NB4 (cell line): ENCODE data around the gene KMT2C.
"Not testable (repeated sequence)": the region's sequence is repeated elsewhere in the genome, so short reads cannot be mapped to it uniquely, and the experiment has no call there.

Experiments
- DNase-seq: peaks from one replicate; pipeline ENCODE4 v3.0.0; 2010; ENCODE audit warnings: low read depth
- H3K4me3 ChIP-seq: one replicate; pipeline ENCODE4 v1.5.1; 2011; ENCODE audit warnings: mild to moderate bottlenecking, low read depth, low read length, moderate library complexity
- MYC ChIP-seq: IDR thresholded peaks from 2 replicates; pipeline ENCODE4 v1.6.1; 2011; ENCODE audit warnings: low read depth, low read length
- POLR2A ChIP-seq: IDR thresholded peaks from 2 replicates; pipeline ENCODE4 v1.6.1; 2011; ENCODE audit warnings: mild to moderate bottlenecking; ENCODE audit not compliant: insufficient read length; ENCODE audit errors: extremely low read depth
- TF ChIP-seq, protein P1 (sequence below): IDR thresholded peaks from one replicate; pipeline ENCODE4 v1.5.1; 2012; ENCODE audit warnings: low read depth, low read length
- TF ChIP-seq, protein P2 (sequence below): IDR thresholded peaks from 2 replicates; pipeline ENCODE4 v1.6.1; 2011; ENCODE audit warnings: low read depth, low read length

KMT2C gene

DNA sequence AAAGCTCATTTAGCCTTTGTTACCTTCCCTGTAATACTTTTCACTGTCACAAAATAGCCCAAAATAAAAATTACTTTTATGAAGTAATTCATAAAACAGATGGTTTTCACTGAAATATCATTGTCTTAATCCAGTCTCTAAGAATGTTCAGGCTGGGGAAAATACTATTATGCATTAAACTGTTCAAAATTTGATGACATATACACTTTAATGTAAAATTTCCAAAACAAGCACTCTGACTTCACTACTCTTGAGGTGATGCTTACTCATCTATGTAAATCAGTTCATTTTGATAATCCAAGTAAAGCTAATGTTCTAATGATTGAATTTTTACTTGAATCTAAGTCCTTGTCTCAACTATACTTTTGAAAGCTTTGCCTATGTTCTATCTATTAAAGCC lies 127.9 kb downstream of the KMT2C start:
- H3K4me3 ChIP-seq: no peak overlapping the region
- TF ChIP-seq, protein P1, sequence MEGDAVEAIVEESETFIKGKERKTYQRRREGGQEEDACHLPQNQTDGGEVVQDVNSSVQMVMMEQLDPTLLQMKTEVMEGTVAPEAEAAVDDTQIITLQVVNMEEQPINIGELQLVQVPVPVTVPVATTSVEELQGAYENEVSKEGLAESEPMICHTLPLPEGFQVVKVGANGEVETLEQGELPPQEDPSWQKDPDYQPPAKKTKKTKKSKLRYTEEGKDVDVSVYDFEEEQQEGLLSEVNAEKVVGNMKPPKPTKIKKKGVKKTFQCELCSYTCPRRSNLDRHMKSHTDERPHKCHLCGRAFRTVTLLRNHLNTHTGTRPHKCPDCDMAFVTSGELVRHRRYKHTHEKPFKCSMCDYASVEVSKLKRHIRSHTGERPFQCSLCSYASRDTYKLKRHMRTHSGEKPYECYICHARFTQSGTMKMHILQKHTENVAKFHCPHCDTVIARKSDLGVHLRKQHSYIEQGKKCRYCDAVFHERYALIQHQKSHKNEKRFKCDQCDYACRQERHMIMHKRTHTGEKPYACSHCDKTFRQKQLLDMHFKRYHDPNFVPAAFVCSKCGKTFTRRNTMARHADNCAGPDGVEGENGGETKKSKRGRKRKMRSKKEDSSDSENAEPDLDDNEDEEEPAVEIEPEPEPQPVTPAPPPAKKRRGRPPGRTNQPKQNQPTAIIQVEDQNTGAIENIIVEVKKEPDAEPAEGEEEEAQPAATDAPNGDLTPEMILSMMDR: no peak
- TF ChIP-seq, protein P2, sequence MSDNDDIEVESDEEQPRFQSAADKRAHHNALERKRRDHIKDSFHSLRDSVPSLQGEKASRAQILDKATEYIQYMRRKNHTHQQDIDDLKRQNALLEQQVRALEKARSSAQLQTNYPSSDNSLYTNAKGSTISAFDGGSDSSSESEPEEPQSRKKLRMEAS: no peak
- TF ChIP-seq MYC: no peak
- no peak for TF ChIP-seq POLR2A
- no peak for DNase-seq

DNA sequence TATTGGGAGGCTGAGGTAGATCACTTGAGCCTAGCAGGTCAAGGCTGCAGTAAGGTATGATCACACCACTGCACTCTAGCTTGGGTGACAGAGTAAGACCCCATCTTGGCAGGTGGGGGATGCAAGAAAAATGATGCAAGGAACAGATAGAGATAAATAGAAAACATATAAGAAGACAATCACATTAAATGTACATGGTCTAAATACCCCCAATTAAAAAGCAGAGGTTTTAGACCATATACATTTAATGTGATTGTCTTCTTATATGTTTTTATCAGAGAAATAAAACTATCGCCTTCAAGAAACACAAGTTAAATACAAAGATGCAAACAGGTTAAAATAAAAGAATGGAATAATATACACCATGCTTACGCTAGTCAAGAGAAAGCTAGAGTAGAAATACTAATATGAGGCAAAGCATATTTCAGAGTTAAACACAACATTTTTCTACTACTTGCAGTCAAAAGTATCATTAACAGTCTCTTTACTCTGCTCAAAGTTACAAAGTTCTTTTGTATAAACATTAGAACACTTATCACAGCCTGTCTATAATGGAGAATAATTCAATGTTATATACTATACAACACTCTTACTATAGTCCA lies 136.2 kb downstream of the KMT2C start:
- not testable (repeated sequence) for H3K4me3 ChIP-seq, DNase-seq

DNA sequence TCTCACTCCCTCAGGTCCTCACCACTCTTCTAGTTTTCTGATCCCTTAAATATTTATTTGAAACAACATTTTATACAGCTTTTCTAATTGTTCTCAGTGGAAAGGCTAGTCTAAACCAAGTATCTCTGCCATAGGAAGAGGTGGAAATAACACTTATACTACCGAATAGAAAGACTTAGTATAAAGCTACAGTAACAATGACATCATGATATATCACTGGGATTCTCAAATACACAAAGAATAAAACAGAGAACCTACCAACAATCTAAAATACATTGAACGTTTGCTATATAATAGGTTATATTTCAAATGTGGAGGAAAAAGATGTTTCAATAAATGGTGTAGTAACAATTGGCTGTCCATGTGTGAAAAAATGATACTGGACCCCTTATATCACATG lies 142.9 kb downstream of the KMT2C start:
- no peak for TF ChIP-seq POLR2A
- TF ChIP-seq, protein P1: no peak
- TF ChIP-seq MYC: no peak
- TF ChIP-seq, protein P2: no peak
- DNase-seq: no peak
- no peak overlapping the region for H3K4me3 ChIP-seq

DNA sequence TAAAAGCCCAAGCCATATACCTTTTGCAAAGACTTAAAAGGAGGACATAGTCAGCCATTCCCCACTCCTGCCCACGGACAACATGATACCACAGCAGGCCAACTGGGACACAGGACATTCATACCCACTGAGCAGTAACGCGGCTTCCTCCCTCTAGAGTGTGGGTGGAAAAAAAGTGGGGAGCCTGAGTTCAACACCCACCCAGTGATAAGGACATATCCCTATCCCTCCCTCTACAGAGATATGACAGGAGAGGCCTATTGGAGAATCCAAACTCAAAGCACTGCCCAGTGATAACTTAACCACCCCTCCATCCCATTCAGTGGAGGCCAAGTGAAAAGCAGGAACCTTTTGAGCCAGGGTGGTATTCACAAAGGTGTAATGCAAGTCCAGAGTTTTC lies 148.8 kb downstream of the KMT2C start:
- not testable (repeated sequence) for H3K4me3 ChIP-seq

DNA sequence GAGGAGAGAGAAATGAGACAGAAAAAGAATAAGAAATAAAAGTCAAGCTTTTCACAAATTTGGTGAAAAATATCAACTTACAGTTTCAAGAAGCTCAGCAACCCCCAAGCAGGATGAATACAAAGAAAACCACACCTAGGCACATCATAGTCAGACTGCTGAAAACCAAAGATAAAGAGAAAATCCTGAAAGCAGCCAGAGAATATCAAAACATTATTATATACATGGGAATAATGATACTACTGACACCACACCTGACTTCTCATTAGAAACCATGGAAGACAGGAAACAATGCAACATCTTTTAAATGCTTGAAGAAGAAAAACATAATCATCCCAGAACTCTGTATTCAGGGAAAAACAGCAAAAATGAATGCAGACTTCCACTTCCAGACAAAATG lies 149.6 kb downstream of the KMT2C start:
- DNase-seq, H3K4me3 ChIP-seq: not testable (repeated sequence)

More for the DNA sequence above, 148.8 kb downstream of the KMT2C start:
- not testable (repeated sequence) for DNase-seq

DNA sequence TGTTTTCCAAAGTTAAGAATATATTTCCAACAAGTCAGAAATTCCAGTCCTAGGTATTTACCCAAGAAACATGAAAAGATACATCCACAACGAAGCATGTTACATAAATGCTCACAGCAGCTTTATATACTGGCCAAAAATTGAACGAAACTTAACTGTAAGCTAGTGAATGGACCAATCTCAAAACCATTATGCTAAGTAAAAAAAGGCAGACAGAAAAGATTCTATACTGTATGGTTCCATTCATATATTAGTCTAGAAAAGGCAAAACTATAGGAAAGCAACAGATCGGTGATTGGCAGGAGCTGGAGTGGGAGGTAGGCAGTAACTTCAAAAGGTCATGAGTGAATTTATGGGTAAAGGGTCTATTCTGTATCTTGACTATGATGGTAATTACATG lies 150.8 kb downstream of the KMT2C start:
- H3K4me3 ChIP-seq, DNase-seq: not testable (repeated sequence)

DNA sequence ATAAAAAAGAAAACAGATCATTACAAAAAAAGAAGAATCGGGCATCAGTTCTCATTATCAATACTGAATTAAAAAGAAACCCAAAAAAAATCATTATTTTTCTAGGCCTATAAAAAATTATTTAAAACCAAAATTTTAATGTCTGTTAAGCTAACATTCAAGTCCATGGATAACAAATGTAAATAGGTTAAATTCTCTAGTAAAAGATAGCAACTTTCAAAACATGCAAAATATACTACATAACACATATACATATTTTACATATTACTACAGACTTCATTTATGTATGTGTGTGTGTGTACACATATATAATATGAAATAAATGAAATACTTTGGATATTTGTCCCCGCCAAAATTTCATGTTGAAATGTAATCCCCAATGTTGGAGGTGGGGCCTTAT lies 158.1 kb downstream of the KMT2C start:
- H3K4me3 ChIP-seq, DNase-seq: not testable (repeated sequence)

DNA sequence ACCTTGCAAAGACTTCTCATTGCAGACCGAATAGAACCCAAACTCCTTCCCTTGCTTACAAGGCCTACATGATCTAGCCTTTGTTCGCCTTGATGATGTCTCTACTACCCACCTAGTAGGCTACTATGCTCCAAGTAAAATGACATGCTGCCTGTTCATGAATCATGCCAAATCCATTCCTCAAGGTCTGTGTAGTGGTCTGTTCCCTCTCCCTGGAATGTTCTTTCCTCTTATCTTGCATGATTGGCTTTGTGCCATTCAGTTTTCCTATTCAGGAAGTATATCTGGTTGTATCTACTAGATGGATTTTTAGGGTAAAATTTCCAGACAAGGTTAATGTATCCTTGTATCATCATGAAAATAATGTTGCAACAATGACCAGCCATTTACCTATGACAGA lies 165.4 kb downstream of the KMT2C start:
- not testable (repeated sequence) for H3K4me3 ChIP-seq, DNase-seq

DNA sequence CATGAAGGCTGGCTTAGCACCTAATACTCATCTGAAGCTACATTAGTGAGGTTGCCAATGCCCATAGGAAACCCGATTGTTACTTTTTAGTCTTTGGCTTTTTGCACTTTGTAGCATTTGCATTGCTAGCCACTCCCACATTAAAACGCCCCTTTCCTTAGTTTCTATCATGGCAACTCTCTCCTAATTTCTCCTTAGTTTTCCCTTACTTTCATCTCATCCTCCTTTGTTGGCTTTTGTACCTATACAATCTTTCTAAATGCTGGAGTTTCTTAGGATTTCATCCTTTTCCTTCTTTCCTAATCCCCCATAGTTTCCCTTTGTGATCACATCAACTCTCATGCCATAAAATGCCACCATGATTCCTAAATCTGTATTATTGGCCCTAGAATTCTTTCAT lies 168.9 kb downstream of the KMT2C start:
- DNase-seq, H3K4me3 ChIP-seq: not testable (repeated sequence)

DNA sequence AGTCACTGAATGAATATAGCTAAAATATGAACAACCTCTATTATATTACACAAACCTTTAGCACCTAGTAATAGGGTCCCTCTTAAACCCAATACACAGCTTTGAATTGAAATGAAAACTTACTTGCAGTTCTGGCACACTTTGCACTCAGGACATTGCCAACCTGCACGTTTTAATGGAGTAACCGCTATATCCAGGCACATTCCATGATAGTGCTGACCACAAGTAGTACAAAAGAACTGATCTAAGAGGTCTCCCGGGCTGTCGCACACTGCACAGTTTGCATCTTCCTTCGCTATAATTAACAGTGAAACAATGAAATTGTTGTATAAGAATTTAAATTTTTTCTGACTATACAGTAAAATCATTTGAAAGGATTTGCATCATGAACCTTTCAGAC lies 170.9 kb downstream of the KMT2C start:
- H3K4me3 ChIP-seq, DNase-seq: not testable (repeated sequence)

DNA sequence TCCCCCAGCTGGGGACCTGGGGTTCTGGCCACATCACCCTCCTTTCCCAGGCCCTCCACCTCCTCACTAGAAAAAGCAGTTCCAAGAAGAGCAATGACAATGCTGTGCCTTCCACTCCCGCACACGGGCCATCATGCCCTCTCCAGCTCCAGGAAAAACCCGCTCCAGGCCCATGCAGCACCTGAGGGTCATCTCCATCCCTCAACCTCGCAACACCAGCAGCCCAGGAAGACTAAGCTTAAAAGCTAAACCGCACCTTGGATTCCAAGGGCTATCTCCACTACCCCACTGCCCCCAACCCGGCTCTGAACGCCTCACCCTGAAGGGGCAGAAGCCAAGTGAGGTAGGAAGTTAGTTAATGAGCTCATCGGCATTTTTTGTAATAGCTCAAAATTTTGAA lies 173.7 kb downstream of the KMT2C start:
- DNase-seq, H3K4me3 ChIP-seq: not testable (repeated sequence)

DNA sequence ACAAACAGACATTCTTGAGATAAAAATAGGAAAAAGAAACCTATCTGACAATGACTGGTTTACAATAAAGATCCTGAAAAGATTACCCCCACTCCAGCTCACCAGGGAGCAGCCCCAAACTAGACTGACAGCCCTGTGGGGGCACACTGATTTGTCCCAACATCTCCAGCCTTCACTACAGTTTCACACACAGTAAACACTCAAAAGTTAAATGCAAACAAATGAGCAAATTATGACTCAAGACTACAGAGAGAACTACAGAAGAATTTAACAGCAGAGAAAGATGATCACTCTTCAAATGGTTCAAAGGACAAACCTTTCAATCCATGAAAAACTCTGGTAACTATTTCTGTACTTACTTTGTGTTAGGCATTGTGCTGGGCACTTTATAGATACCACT lies 176.2 kb downstream of the KMT2C start:
- H3K4me3 ChIP-seq, DNase-seq: not testable (repeated sequence)

DNA sequence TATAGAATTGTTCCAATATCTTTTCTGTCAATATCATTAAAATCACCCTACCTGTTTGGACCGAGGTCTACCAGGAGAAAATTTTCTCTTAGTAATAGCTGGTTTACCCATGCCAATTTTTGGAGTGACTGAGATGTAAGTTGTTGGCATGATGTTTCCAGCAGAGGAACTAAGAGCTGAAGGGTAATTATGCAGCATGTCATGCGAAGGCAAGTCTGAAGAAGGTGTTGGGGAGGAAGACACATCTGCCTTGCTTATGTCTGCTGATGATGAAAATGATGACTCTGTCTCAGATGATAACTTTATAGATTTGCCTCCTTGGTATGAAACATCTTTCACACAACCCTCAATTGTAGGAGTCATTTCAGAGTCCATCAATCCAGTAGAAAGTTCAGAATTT lies 188.0 kb downstream of the KMT2C start:
- not testable (repeated sequence) for DNase-seq

DNA sequence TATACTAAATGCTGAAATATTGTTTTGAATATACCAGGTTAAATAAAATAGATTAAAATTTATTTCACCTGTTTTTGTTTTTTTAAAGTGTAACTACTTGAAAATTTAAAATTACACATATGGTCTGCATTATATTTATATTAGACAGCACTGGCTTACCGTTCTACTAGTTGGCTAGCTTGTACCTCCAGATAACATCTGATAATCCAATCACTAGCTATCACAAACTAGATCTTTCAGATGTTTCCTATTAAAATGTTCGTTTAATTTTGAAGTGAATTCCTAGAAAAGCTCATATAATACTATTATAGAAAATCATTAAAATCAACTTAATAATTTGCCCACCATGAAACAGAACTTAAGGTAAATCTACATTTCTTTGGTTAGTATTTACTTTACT lies 190.4 kb downstream of the KMT2C start:
- DNase-seq, H3K4me3 ChIP-seq: not testable (repeated sequence)

More for the DNA sequence above, 188.0 kb downstream of the KMT2C start:
- H3K4me3 ChIP-seq: not testable (repeated sequence)

DNA sequence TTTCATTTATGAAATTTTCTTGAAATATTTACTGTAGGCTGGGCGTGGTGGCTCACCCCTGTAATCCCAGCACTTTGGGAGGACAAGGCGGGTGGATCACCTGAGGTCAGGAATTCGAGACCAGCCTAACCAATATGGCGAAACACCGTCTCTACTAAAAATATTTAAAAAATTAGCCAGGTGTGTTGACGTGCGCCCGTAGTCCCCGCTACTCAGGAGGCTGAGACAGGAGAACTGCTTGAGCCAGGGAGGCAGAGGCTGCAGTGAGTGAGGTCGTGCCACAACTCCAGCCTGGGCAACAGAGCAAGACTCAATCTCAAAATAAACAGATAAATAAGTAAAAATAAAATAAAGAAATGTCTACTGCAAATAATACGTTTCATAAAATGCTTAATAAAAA lies 192.3 kb downstream of the KMT2C start:
- not testable (repeated sequence) for H3K4me3 ChIP-seq, DNase-seq

DNA sequence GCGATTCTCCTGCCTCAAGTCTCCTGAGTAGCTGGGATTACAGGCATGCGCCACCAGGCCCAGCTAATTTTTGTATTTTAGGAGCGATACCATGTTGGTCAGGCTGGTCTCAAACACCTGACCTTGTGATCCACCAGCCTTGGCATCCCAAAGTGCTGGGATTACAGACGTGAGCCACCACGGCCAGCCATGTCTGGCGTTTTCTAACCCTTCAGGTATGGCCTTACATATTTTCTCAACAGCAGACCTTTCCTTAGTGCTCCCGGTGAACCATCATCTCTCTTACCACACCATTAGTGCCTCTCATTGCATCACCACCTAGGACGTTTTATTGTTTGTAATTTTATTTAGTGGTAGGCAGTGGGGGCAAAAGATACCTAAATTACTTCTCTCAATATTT lies 194.5 kb downstream of the KMT2C start:
- H3K4me3 ChIP-seq, DNase-seq: not testable (repeated sequence)

DNA sequence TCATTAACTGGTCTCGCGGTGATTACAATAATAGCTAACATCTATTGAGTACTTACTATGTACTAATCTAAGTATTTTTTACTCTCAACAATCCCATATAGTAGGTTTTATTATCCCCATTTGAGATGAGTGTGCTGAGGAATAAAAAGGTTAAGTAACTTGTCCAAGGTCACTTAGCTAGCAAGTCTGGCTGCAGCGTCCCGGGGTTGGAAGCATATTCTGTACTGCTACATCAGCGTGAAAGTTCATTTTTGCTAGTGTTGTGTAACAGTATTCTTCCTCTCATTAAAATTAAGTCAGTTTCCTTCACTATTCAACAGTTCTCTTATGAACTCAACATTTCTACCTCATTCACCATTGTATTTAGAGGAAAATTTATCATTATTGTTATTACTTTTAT lies 199.5 kb downstream of the KMT2C start:
- not testable (repeated sequence) for H3K4me3 ChIP-seq, DNase-seq
